ENCODE results near the gene OR1J4.

- TF ChIP-seq CTCF (conservative IDR thresholded peaks at IDR 0.05; ENCODE audit: low read depth, low read length) (no peak), EZH2 (IDR thresholded peaks at IDR 0.05; ENCODE audit: borderline replicate concordance, low read depth, low read length, poor library complexity, severe bottlenecking) (no peak)
Observed at GRCh38 chr9:122475717-122476116, 43.2 kb upstream of the OR1J4 start.
